ENCODE results near the gene PIP5KL1. TPM values are rescaled to one million over a fixed set of nuclear protein-coding genes. Genes with fewer than 3 reads are reported as not detected.

The PIP5KL1 gene
- polyA plus RNA-seq, 1 donor from 2014 or later = 3.4 TPM

DNA sequence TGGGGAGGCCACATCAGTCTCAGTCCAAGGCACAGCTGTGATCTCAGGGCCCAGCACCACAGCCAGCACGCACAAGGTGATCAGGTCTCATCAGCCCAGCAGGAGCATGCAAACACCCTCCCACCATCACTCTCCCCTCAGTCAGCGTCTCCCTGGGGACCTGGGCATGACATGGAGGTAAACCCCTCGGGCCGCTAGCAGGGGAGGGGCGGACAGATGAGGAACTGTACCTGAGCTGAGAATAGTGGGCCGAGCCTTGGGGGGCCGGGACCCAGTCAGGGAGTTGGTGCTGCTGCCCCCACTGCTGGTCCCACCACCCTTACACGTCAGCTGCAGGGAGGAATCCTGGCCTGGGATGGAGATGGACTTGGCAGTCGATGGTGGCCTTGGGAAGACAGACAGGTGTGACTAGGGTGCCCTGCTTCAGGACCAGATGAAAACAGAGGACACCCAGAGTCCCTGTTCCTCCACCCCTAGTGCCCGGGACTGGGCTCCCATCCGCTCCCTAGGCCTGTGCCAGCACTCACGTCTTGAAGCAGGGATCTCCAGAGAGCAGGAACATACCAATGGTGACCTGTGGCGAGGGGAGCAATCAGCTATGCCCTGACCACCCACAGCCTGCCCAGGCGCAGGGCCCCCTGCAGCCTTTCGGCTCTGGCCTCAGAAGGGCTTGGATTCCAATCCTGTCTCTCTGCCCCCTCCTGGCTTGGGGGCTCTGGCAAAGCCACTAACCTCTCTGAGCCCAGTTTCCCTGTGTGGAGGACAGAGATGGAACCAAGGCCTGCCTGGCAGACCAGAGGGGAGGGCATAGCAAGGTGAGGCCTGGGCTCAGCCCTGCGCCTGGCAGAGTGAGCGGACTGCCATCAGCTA is 17.5 kb upstream of the PIP5KL1 start:
- Histone ChIP-seq H3K4me2 (ENCODE audit: low read length) (no peak overlapping the region), H3F3A (ENCODE audit: insufficient read depth, low read length, poor library complexity, severe bottlenecking) (no peaks in the 10 kb centered on the region), H4K20me1 (ENCODE audit: insufficient read depth) (no peaks in the 10 kb centered on the region), H3K4me3 (ENCODE audit: low read length) (no peak overlapping the region), H3K79me2 (replicated peaks; ENCODE audit: insufficient read depth, low read length) (no peaks in the 10 kb centered on the region), H3K9me3 (ENCODE audit: low read length) (no peaks in the 10 kb centered on the region), H3K9ac (ENCODE audit: low read length) (no peak overlapping the region), H2AFZ (ENCODE audit: low read depth, low read length) (no peak overlapping the region), H3K36me3 (ENCODE audit: insufficient read depth, low read length) (no peaks in the 10 kb centered on the region), H3K27me3 (ENCODE audit: insufficient read depth, low read depth, low read length) (no peaks in the 10 kb centered on the region), H3K9me2 (ENCODE audit: insufficient read depth, low read length) (no peaks in the 10 kb centered on the region), H3K27ac (ENCODE audit: low read length) (no peak overlapping the region)
- TF ChIP-seq RAD21 (conservative IDR thresholded peaks at IDR 0.05) (no peak), EP300 (conservative IDR thresholded peaks at IDR 0.05; ENCODE audit: poor library complexity, severe bottlenecking) (no peak), EZH2 (IDR thresholded peaks at IDR 0.05; ENCODE audit: borderline replicate concordance, insufficient read depth, low read length, poor library complexity, severe bottlenecking) (no peak), POLR2AphosphoS5 (IDR thresholded peaks at IDR 0.05) (no peak), SMC3 (conservative IDR thresholded peaks at IDR 0.05; ENCODE audit: poor library complexity) (no peak), TAF1 (IDR thresholded peaks at IDR 0.05; ENCODE audit: low read depth) (no peak), MXI1 (conservative IDR thresholded peaks at IDR 0.05; ENCODE audit: poor library complexity, severe bottlenecking) (no peak)
- TF ChIP-seq, protein P1, sequence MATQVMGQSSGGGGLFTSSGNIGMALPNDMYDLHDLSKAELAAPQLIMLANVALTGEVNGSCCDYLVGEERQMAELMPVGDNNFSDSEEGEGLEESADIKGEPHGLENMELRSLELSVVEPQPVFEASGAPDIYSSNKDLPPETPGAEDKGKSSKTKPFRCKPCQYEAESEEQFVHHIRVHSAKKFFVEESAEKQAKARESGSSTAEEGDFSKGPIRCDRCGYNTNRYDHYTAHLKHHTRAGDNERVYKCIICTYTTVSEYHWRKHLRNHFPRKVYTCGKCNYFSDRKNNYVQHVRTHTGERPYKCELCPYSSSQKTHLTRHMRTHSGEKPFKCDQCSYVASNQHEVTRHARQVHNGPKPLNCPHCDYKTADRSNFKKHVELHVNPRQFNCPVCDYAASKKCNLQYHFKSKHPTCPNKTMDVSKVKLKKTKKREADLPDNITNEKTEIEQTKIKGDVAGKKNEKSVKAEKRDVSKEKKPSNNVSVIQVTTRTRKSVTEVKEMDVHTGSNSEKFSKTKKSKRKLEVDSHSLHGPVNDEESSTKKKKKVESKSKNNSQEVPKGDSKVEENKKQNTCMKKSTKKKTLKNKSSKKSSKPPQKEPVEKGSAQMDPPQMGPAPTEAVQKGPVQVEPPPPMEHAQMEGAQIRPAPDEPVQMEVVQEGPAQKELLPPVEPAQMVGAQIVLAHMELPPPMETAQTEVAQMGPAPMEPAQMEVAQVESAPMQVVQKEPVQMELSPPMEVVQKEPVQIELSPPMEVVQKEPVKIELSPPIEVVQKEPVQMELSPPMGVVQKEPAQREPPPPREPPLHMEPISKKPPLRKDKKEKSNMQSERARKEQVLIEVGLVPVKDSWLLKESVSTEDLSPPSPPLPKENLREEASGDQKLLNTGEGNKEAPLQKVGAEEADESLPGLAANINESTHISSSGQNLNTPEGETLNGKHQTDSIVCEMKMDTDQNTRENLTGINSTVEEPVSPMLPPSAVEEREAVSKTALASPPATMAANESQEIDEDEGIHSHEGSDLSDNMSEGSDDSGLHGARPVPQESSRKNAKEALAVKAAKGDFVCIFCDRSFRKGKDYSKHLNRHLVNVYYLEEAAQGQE (IDR thresholded peaks at IDR 0.05; ENCODE audit: borderline replicate concordance) = no peak
- TF ChIP-seq, protein P2, sequence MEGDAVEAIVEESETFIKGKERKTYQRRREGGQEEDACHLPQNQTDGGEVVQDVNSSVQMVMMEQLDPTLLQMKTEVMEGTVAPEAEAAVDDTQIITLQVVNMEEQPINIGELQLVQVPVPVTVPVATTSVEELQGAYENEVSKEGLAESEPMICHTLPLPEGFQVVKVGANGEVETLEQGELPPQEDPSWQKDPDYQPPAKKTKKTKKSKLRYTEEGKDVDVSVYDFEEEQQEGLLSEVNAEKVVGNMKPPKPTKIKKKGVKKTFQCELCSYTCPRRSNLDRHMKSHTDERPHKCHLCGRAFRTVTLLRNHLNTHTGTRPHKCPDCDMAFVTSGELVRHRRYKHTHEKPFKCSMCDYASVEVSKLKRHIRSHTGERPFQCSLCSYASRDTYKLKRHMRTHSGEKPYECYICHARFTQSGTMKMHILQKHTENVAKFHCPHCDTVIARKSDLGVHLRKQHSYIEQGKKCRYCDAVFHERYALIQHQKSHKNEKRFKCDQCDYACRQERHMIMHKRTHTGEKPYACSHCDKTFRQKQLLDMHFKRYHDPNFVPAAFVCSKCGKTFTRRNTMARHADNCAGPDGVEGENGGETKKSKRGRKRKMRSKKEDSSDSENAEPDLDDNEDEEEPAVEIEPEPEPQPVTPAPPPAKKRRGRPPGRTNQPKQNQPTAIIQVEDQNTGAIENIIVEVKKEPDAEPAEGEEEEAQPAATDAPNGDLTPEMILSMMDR (IDR thresholded peaks at IDR 0.05; ENCODE audit: poor library complexity, severe bottlenecking) = no peak

DNA sequence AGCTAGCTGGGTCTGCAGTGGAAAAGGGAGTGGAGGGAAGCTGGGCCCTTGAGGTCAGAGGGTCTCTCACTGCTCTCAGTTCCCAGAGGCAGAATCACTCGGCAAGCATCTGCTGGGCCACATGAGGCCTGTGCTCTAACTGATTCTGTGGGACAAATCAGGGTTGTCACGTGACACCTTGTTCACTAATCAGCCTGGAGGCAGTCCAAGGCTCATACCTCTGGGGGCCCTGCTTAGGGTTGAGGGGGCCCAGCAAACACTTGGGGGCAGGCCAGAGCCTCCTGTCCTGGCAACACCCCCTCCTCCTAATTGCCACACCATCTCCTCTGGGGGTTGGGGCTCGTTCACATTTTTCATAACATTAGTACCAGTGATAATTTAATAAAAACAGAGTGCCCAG is 16.2 kb upstream of the PIP5KL1 start:
- Histone ChIP-seq H3K9ac (ENCODE audit: low read length) (no peak overlapping the region), H3K27ac (ENCODE audit: low read length) (no peak overlapping the region), H3F3A (ENCODE audit: insufficient read depth, low read length, poor library complexity, severe bottlenecking) (no peaks in the 10 kb centered on the region), H3K36me3 (ENCODE audit: insufficient read depth, low read length) (no peaks in the 10 kb centered on the region), H3K4me3 (ENCODE audit: low read length) (no peak overlapping the region), H3K9me2 (ENCODE audit: insufficient read depth, low read length) (no peaks in the 10 kb centered on the region), H3K4me2 (ENCODE audit: low read length) (no peak overlapping the region), H3K79me2 (replicated peaks; ENCODE audit: insufficient read depth, low read length) (no peaks in the 10 kb centered on the region), H3K27me3 (ENCODE audit: insufficient read depth, low read depth, low read length) (no peaks in the 10 kb centered on the region), H3K9me3 (ENCODE audit: low read length) (no peaks in the 10 kb centered on the region), H2AFZ (ENCODE audit: low read depth, low read length) (no peak overlapping the region), H4K20me1 (ENCODE audit: insufficient read depth) (no peaks in the 10 kb centered on the region)
- no peak for TF ChIP-seq RAD21 (conservative IDR thresholded peaks at IDR 0.05)
- TF ChIP-seq TAF1 (IDR thresholded peaks at IDR 0.05; ENCODE audit: low read depth) = no peak
- no peak for TF ChIP-seq EZH2 (IDR thresholded peaks at IDR 0.05; ENCODE audit: borderline replicate concordance, insufficient read depth, low read length, poor library complexity, severe bottlenecking)
- no peak for TF ChIP-seq POLR2AphosphoS5 (IDR thresholded peaks at IDR 0.05)
- TF ChIP-seq EP300 (conservative IDR thresholded peaks at IDR 0.05; ENCODE audit: poor library complexity, severe bottlenecking) = no peak
- TF ChIP-seq, protein P2 (IDR thresholded peaks at IDR 0.05; ENCODE audit: poor library complexity, severe bottlenecking) = no peak
- TF ChIP-seq, protein P1 (IDR thresholded peaks at IDR 0.05; ENCODE audit: borderline replicate concordance) = no peak
- no peak for TF ChIP-seq SMC3 (conservative IDR thresholded peaks at IDR 0.05; ENCODE audit: poor library complexity)
- no peak for TF ChIP-seq MXI1 (conservative IDR thresholded peaks at IDR 0.05; ENCODE audit: poor library complexity, severe bottlenecking)

All from neural cell (in vitro differentiated cells).